H1 (cell line): ENCODE data around the gene INCENP. TPM values are rescaled to one million over a fixed set of nuclear protein-coding genes. Genes with fewer than 3 reads are reported as not detected.

Experiments used
- CTCF ChIA-PET: fragments of 300-600 bp; sonication (Branson Sonifier 250); formaldehyde crosslinking; loops from one replicate; lab custom pipeline; 2021; ENCODE audit not compliant: partially characterized antibody; lab: Charles Lee
- POLR2A ChIA-PET: fragments of 300-600 bp; sonication (Branson Sonifier 250); formaldehyde crosslinking; loops from one replicate; lab custom pipeline; 2021; ENCODE audit warnings: inconsistent platforms; ENCODE audit not compliant: partially characterized antibody; lab: Charles Lee
- DNase-seq, 2 experiments: peaks; one replicate each; pipeline versions ENCODE4 v3.0.0 to v3.0.0-alpha.2; 2010 to 2022; ENCODE audit warnings: low spot score in 2 of 2, low read depth in 1 of 2, mixed read lengths in 1 of 2
- FAIRE-seq: peaks from 2 replicates; lab custom pipeline; 2011; peaks lifted over from hg19 to GRCh38; lab: Jason Lieb, UNC
- H2AFZ ChIP-seq: 2 replicates; pipeline ENCODE4 v1.8.1; 2012; ENCODE audit warnings: low read length, inconsistent platforms
- H2AK5ac ChIP-seq: 2 replicates; pipeline ENCODE4 v1.6.1; 2013; ENCODE audit warnings: low read depth, low read length
- H2BK120ac ChIP-seq: replicated peaks from 2 replicates; pipeline ENCODE3; 2013; ENCODE audit warnings: low read depth, low read length, inconsistent platforms
- H2BK12ac ChIP-seq: 2 replicates; pipeline ENCODE4 v1.6.1; 2013; ENCODE audit warnings: low read depth, low read length
- H2BK15ac ChIP-seq: 2 replicates; pipeline ENCODE4 v1.6.1; 2013; ENCODE audit warnings: low read length
- H2BK20ac ChIP-seq: 2 replicates; pipeline ENCODE4 v1.6.1; 2013; ENCODE audit warnings: low read length
- H2BK5ac ChIP-seq: 2 replicates; pipeline ENCODE4 v1.6.1; 2013; ENCODE audit warnings: low read depth, low read length
- H3K14ac ChIP-seq: 2 replicates; pipeline ENCODE4 v1.6.1; 2013; ENCODE audit warnings: inconsistent platforms; ENCODE audit not compliant: insufficient read length
- H3K18ac ChIP-seq: 2 replicates; pipeline ENCODE4 v1.6.1; 2013; ENCODE audit warnings: low read length; ENCODE audit errors: extremely low read depth
- H3K23ac ChIP-seq: 2 replicates; pipeline ENCODE4 v1.6.1; 2013; ENCODE audit warnings: inconsistent platforms; ENCODE audit not compliant: insufficient read length
- H3K23me2 ChIP-seq: 2 replicates; pipeline ENCODE4 v1.6.1; 2013; ENCODE audit warnings: low read depth, low read length
- H3K27ac ChIP-seq: 2 replicates; pipeline ENCODE4 v1.6.1; 2011; ENCODE audit warnings: low read depth, low read length, inconsistent platforms
- H3K27me3 ChIP-seq, 4 experiments: replicated peaks in 1 of 4; 1 replicate in 1 of 4; 2 replicates in 3 of 4; pipeline versions ENCODE4 v1.6.1 to v1.8.1; 2011 to 2013; ENCODE audit warnings: low read length in 3 of 4, mild to moderate bottlenecking in 3 of 4, inconsistent platforms in 2 of 4, mixed read lengths in 2 of 4, moderate library complexity in 1 of 4; ENCODE audit not compliant: control insufficient read depth in 3 of 4, insufficient read depth in 3 of 4; ENCODE audit errors: extremely low read depth in 1 of 4
- H3K36me3 ChIP-seq, 4 experiments: 2 replicates each; pipeline versions ENCODE4 v1.6.1 to v1.8.1; 2011 to 2013; ENCODE audit warnings: mild to moderate bottlenecking in 4 of 4, low read length in 3 of 4, moderate library complexity in 2 of 4, control low read depth in 1 of 4, inconsistent platforms in 1 of 4; ENCODE audit not compliant: insufficient read depth in 4 of 4, control insufficient read depth in 2 of 4
- H3K4ac ChIP-seq: replicated peaks from 2 replicates; pipeline ENCODE3; 2013; ENCODE audit warnings: low read length, low read depth, mixed read lengths, inconsistent platforms; ENCODE audit not compliant: insufficient read length
- H3K4me1 ChIP-seq, 4 experiments: replicated peaks in 1 of 4; 1 replicate in 1 of 4; 2 replicates in 3 of 4; pipeline versions ENCODE4 v1.6.1 to v1.8.1; 2011 to 2013; ENCODE audit warnings: low read length in 3 of 4, inconsistent platforms in 2 of 4, mixed read lengths in 1 of 4; ENCODE audit not compliant: insufficient read depth in 4 of 4, control insufficient read depth in 3 of 4
- H3K4me2 ChIP-seq, 2 experiments: 2 replicates each; pipeline versions ENCODE4 v1.6.1 to v1.8.1; 2011 to 2013; ENCODE audit warnings: low read depth in 2 of 2, low read length in 2 of 2, control low read depth in 1 of 2, inconsistent platforms in 1 of 2, mild to moderate bottlenecking in 1 of 2; ENCODE audit not compliant: insufficient read depth in 1 of 2
- H3K4me3 ChIP-seq, 4 experiments: fragments of 200-600, 300-600 bp in 1 of 4; sonication (generic), shearing (Covaris generic), sonication (Bioruptor Twin) in 1 of 4; 2 replicates each; pipeline versions ENCODE4 v1.5.1 to v1.8.1; 2011 to 2016; ENCODE audit warnings: low read length in 4 of 4, low read depth in 3 of 4, control low read depth in 2 of 4, inconsistent platforms in 2 of 4, mild to moderate bottlenecking in 2 of 4, mixed read lengths in 1 of 4, moderate library complexity in 1 of 4; ENCODE audit not compliant: insufficient read depth in 2 of 4; ENCODE audit errors: extremely low read depth in 1 of 4
- H3K56ac ChIP-seq: replicated peaks from 2 replicates; pipeline ENCODE3; 2013; ENCODE audit warnings: low read depth, mild to moderate bottlenecking, mixed read lengths, low read length, inconsistent platforms; ENCODE audit not compliant: insufficient read length
- H3K79me1 ChIP-seq: 2 replicates; pipeline ENCODE4 v1.6.1; 2013; ENCODE audit warnings: low read depth, low read length, control low read depth
- H3K79me2 ChIP-seq, 2 experiments: 2 replicates each; pipeline versions ENCODE4 v1.6.1 to v1.8.1; 2012 to 2013; ENCODE audit warnings: low read length in 2 of 2, mild to moderate bottlenecking in 2 of 2, inconsistent platforms in 1 of 2; ENCODE audit not compliant: insufficient read depth in 2 of 2, control insufficient read depth in 1 of 2
- H3K9ac ChIP-seq, 4 experiments: replicated peaks in 1 of 4; 1 replicate in 1 of 4; 2 replicates in 3 of 4; pipeline versions ENCODE4 v1.6.1 to v1.8.1; 2011 to 2013; ENCODE audit warnings: low read depth in 3 of 4, low read length in 3 of 4, control low read depth in 2 of 4, mild to moderate bottlenecking in 2 of 4, moderate library complexity in 2 of 4, inconsistent platforms in 1 of 4; ENCODE audit errors: extremely low read depth in 1 of 4
- H3K9me3 ChIP-seq, 2 experiments: 2 replicates each; pipeline versions ENCODE4 v1.6.1 to v1.8.1; 2012 to 2013; ENCODE audit warnings: mild to moderate bottlenecking in 2 of 2, moderate library complexity in 2 of 2, control low read depth in 1 of 2, inconsistent platforms in 1 of 2, low read depth in 1 of 2, low read length in 1 of 2, mixed read lengths in 1 of 2; ENCODE audit not compliant: insufficient read depth in 2 of 2
- H4K20me1 ChIP-seq, 2 experiments: replicated peaks in 1 of 2; 2 replicates each; pipeline versions ENCODE3 to v1.8.1; 2011 to 2013; ENCODE audit warnings: inconsistent platforms in 2 of 2, low read length in 2 of 2, mild to moderate bottlenecking in 1 of 2; ENCODE audit not compliant: insufficient read depth in 2 of 2, control insufficient read depth in 1 of 2
- H4K5ac ChIP-seq: 2 replicates; pipeline ENCODE4 v1.6.1; 2013; ENCODE audit warnings: low read length, low read depth, mixed read lengths, inconsistent platforms; ENCODE audit not compliant: insufficient read length
- H4K8ac ChIP-seq: 2 replicates; pipeline ENCODE4 v1.8.0; 2013; ENCODE audit warnings: mild to moderate bottlenecking, moderate library complexity, low read length, inconsistent platforms; ENCODE audit not compliant: insufficient read depth; ENCODE audit errors: extremely low read depth
- H4K91ac ChIP-seq: replicated peaks from 2 replicates; pipeline ENCODE3; 2013; ENCODE audit warnings: low read length, mixed read lengths, inconsistent platforms; ENCODE audit not compliant: insufficient read length
- BCL11A ChIP-seq, 2 experiments: IDR thresholded peaks; one replicate each; pipeline ENCODE4 v1.6.1; 2011; ENCODE audit warnings: low read depth in 2 of 2, low read length in 2 of 2, mild to moderate bottlenecking in 2 of 2
- HDAC2 ChIP-seq, 2 experiments: fragments of 300-600 bp in 1 of 2; sonication (generic) in 1 of 2; IDR thresholded peaks; 2 replicates each; pipeline ENCODE4 v1.6.1; 2011 to 2012; ENCODE audit warnings: low read depth in 2 of 2, low read length in 2 of 2, mild to moderate bottlenecking in 2 of 2, moderate library complexity in 2 of 2, borderline replicate concordance in 1 of 2, inconsistent platforms in 1 of 2
- KDM5A ChIP-seq: fragments of 200-600 bp; IDR thresholded peaks from 2 replicates; pipeline ENCODE4 v1.7.1; 2012; ENCODE audit warnings: mild to moderate bottlenecking, low read length, inconsistent platforms, mixed read lengths
- TCF12 ChIP-seq: IDR thresholded peaks from 2 replicates; pipeline ENCODE4 v1.6.1; 2011; ENCODE audit warnings: low read depth, mild to moderate bottlenecking, low read length
- WGBS, 2 experiments: shearing (Covaris generic) in 1 of 2; methylation state at CpG; one replicate each; pipeline versions ENCODE4 v1.1.6 to v1.1.7; 2013 to 2015; ENCODE audit warnings: low lambda C conversion rate in 2 of 2, mixed read lengths in 2 of 2, inconsistent platforms in 1 of 2, low coverage in 1 of 2, missing lambda C conversion rate in 1 of 2; ENCODE audit not compliant: insufficient replicate concordance in 2 of 2, insufficient coverage in 1 of 2, insufficient read length in 1 of 2; ENCODE audit errors: extremely low coverage in 1 of 2, missing lambda C conversion rate in 1 of 2; 5-methylcytosine and 5-hydroxymethylcytosine counted together
- polyA plus RNA-seq, 7 experiments: library from polyadenylated mRNA; depleted of rRNA in 3 of 7; stranded (reverse) in 5 of 7; unstranded in 2 of 7; fragments of >200 nt in 5 of 7; fragments of 200-250 nt in 2 of 7; gene quantifications; 1 replicate in 5 of 7; 2 replicates in 1 of 7; 4 replicates in 1 of 7; pipeline versions ENCODE4 v1.2.1 to v1.2.3, GENCODE V29; 2011 to 2013; ENCODE audit warnings: missing spikeins in 2 of 7, mixed read lengths in 2 of 7
- total RNA-seq: library from RNA; stranded (reverse); fragmentation: NEBNext Ultra II Directional; extraction: Animal tissue kit (Norgen Biotek cat#: 25700); gene quantifications from 2 replicates; pipeline ENCODE4 v1.2.1, GENCODE V29; 2021

Gene INCENP
- total and polyA plus RNA-seq, 2 of the 8 experiments (the other 6 are each of a cell fraction or from before 2014, with no cell fraction given): 25.4 to 132 TPM

GRCh38 chr11:62141111-62142042 is 17.6 kb downstream of the INCENP start:
- Histone ChIP-seq H3K36me3 (peaks cover 32 to 71% (median 64%) of the 10 kb centered on the region in 4 experiments), H4K5ac (no peak overlapping the region), H3K23ac (no peak overlapping the region), H2BK12ac (no peak overlapping the region), H3K4me3 (no peak overlapping the region), H3K9me3 (no peaks in the 10 kb centered on the region), H4K20me1 (peaks cover 8 to 14% of the 10 kb centered on the region in 2 experiments), H3K4me1 (no peaks in the 10 kb centered on the region), H3K23me2 (no peaks in the 10 kb centered on the region), H2BK120ac (no peak overlapping the region), H4K8ac (no peak overlapping the region), H3K79me2 (peaks cover 0 to 10% of the 10 kb centered on the region in 2 experiments; a peak in 2 of 4 replicates), H2AFZ (no peak overlapping the region), H3K27ac (no peak overlapping the region), H2BK15ac (no peak overlapping the region), H3K56ac (no peak overlapping the region), H2AK5ac (no peak overlapping the region), H3K14ac (no peak overlapping the region), H2BK20ac (no peak overlapping the region), H3K18ac (no peak overlapping the region), H3K4ac (no peak overlapping the region), H3K4me2 (no peak overlapping the region), H3K9ac (no peak overlapping the region), H2BK5ac (no peak overlapping the region), H4K91ac (no peak overlapping the region), H3K27me3 (no peaks in the 10 kb centered on the region), H3K79me1 (no peaks in the 10 kb centered on the region; the same call in 1 of the 2 replicates)
- DNase-seq (no peak), FAIRE-seq (no peak)
- whole genome bisulfite sequencing, 2 experiments: 89% methylated on average over 21 of the region's 22 CpGs; no CpG with 5 or more reads in 1 of the 2 experiments
- ChIA-PET CTCF (interaction anchor here (0.6 kb wide), 1 partner anchor 193 kb away, joined by 3 read pairs; no protein-coding TSS in a partner anchor), POLR2A (no interaction called here)
- TF ChIP-seq KDM5A (no peak), BCL11A (IDR thresholded peaks at IDR 0.05; ENCODE audit: low read depth in 2 of 2, low read length in 2 of 2) (no peak), TCF12 (no peak), HDAC2 (IDR thresholded peaks at IDR 0.05; ENCODE audit: borderline replicate concordance in 1 of 2, low read depth in 2 of 2, low read length in 2 of 2) (no peak)
